ENCODE measurements around the gene ASB4.
"Not testable (repeated sequence)": the region's sequence is repeated elsewhere in the genome, so short reads cannot be mapped to it uniquely, and the experiment has no call there.

ASB4 gene

DNA sequence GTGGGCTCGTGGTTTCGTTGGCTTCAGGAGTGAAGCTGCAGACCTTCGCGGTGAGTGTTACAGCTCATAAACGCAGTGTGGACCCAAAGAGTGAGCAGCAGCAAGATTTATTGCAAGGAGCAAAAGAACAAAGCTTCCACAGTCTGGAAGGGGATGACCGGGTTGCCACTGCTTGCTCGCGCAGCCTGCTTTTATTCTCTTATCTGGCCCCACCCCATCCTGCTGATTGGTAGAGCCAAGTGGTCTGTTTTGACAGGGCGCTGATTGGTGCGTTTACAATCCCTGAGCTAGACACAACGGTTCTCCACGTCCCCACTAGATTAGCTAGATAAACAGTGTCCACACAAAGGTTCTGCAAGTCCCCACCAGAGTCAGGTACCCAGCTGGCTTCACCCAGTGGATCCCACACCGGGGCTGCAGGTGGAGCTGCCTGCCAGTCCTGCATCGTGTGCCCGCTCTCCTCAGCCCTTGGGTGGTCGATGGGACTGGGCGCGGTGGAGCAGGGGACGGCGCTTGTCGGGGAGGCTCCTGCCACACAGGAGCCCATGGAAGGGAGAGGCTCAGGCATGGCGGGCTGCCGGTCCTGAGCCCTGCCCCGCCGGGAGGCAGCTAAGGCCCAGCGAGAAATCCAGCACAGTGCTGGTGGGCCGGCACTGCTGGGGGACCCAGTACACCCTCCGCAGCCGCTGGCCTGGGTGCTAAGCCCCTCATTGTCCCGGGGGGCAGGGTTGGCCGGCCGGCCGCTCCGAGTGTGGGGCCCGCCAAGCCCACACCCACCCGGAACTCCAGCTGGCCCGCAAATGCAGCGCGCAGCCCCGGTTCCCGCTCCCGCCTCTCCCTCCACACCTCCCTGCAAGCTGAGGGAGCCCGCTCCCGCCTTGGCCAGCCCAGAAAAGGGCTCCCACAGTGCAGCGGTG is 66.5 kb downstream of the ASB4 start:
- DNase-seq (ENCODE audit: low read depth in 2 of 2) = not testable (repeated sequence)

DNA sequence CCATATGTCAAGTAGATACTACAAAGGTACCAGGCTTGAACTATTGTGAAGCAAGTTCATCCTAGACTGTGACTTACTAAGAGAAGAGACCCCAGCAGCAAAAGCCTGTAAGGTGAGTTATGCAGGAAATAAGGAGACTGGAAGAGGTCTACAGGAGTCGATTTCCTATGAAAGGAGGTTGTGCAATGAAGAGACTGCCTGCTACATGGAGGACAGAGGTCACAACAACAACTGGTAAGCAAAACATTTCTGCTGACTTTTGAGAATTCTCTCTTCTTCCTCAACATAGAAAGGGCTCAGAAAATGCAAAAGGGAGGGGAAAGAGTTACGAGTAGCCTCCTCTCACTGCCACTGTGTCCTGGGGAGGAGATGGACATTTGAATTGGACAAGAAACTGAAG is 68.2 kb downstream of the ASB4 start:
- no peak for DNase-seq (ENCODE audit: low read depth in 2 of 2)

GRCh38 chr7:95556777-95557176 is 71.0 kb downstream of the ASB4 start:
- DNase-seq (ENCODE audit: low read depth in 2 of 2) = no peak

- no peak for DNase-seq (ENCODE audit: low read depth in 2 of 2)
Measured at GRCh38 chr7:95558864-95559263, 73.1 kb downstream of the ASB4 start.

DNA sequence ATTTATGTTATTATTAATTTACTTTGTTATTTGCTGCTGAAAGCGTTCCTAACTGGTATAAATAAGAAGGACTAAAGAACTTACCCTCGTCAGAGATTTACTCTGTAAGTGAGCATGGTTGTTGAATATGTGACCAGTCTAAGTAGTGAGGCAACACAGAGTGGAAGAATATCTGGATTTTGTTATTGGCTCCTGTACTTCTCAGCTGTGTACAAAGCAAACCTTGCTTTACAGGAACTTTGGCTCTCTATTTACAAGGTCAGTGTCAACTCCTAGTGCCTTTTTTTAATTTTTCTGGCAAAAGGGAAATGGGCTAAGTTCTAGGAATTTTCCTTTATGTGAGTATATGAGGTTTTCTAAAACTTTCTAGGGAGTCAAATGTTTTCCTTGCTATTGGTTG is 74.9 kb downstream of the ASB4 start:
- no peak for DNase-seq (ENCODE audit: low read depth in 2 of 2)

DNA sequence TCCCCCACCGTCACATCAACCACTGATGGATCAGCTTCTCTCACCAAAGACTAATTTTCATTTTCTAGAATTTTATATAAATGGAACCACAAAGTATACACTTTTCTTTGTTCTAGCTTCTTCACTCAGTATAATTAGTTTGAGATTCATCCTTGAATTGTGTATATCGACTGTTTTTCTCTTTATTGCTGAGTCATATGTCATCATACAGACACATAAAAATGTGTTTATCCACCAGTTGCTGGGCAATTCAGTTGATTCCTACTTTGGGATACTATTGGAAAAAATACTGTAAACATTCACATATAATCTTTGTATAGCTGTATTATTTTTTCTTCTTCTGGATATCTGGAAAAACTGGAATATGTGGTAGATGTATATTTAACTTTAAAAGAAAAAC is 84.0 kb downstream of the ASB4 start:
- DNase-seq (ENCODE audit: low read depth in 2 of 2) = no peak

- DNase-seq (ENCODE audit: low read depth in 2 of 2) = no peak
Measured at GRCh38 chr7:95577137-95577536, 91.4 kb downstream of the ASB4 start.

GRCh38 chr7:95578299-95578855 is 92.6 kb downstream of the ASB4 start:
- DNase-seq (ENCODE audit: low read depth in 2 of 2) = no peak

- no peak for DNase-seq (ENCODE audit: low read depth in 2 of 2)
Measured at GRCh38 chr7:95579318-95579717, 93.6 kb downstream of the ASB4 start.

GRCh38 chr7:95581467-95581866 is 95.7 kb downstream of the ASB4 start:
- DNase-seq (ENCODE audit: low read depth in 2 of 2) = no peak

GRCh38 chr7:95582578-95583293 is 97.0 kb downstream of the ASB4 start:
- no peak for DNase-seq (ENCODE audit: low read depth in 2 of 2)

- DNase-seq (ENCODE audit: low read depth in 2 of 2) = no peak
Measured at GRCh38 chr7:95583834-95584621, 98.3 kb downstream of the ASB4 start.

GRCh38 chr7:95584769-95585425 is 99.2 kb downstream of the ASB4 start:
- DNase-seq (ENCODE audit: low read depth in 2 of 2) = no peak

GRCh38 chr7:95585426-95585789 is 99.7 kb downstream of the ASB4 start:
- DNase-seq (ENCODE audit: low read depth in 2 of 2) = no peak

DNA sequence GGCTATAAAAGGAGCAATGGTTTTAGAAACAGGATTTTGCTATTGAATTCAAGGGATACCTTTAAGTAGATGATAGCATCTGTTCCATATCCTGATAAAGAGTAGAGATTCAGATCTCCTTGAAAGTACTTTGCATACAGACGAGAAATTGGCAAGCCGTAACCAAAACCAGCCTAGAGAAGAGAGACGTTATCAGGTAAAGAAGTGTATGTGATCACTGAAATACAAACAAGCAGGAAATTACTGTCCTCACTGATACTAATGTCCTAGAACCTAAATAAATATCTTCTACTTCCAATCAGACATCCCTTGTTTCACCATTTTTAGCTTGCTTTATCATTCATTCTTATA is 101.2 kb downstream of the ASB4 start:
- no peak for DNase-seq (ENCODE audit: low read depth in 2 of 2)

DNA sequence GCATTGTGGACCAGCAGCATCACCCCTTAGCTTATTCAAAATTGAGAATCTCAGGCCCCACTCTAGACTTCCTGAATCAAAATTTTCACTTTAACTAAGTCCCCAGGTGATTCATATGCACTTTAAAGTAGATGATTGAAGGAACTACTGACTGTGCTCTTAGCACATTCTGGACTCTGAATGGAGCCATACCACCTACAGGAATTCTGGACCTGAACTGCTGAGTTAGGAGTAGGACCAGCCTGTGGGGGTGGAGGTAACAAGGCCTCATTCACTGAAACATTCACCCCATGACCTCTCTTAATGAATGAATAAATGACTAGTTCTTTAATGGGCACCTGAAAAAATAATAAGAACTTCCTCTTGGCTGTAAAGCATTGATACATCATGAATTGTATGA is 103.3 kb downstream of the ASB4 start:
- DNase-seq (ENCODE audit: low read depth in 2 of 2) = no peak

GRCh38 chr7:95589766-95590165 is 104.0 kb downstream of the ASB4 start:
- DNase-seq (ENCODE audit: low read depth in 2 of 2) = no peak

Measured in stimulated activated CD8-positive, alpha-beta memory T cell treated with anti-CD3 and anti-CD28 coated beads, Interleukin-15, amount 100 ng/mL, for 4 hours (primary cell).